Measurements from ENCODE around the gene KLF7.

- TF ChIP-seq BACH2 (CRISPR knock-in tag; IDR thresholded peaks at IDR 0.05; ENCODE audit: borderline replicate concordance), result no peak
- TF ChIP-seq, protein P1, sequence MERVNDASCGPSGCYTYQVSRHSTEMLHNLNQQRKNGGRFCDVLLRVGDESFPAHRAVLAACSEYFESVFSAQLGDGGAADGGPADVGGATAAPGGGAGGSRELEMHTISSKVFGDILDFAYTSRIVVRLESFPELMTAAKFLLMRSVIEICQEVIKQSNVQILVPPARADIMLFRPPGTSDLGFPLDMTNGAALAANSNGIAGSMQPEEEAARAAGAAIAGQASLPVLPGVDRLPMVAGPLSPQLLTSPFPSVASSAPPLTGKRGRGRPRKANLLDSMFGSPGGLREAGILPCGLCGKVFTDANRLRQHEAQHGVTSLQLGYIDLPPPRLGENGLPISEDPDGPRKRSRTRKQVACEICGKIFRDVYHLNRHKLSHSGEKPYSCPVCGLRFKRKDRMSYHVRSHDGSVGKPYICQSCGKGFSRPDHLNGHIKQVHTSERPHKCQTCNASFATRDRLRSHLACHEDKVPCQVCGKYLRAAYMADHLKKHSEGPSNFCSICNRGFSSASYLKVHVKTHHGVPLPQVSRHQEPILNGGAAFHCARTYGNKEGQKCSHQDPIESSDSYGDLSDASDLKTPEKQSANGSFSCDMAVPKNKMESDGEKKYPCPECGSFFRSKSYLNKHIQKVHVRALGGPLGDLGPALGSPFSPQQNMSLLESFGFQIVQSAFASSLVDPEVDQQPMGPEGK (CRISPR knock-in tag; IDR thresholded peaks at IDR 0.05; ENCODE audit: borderline replicate concordance), result no peak
- TF ChIP-seq CREB5 (CRISPR knock-in tag; IDR thresholded peaks at IDR 0.05; ENCODE audit: low read depth), result no peak
- no peak for TF ChIP-seq GLIS3 (CRISPR knock-in tag; IDR thresholded peaks at IDR 0.05)
- no peak for TF ChIP-seq ISL1 (CRISPR knock-in tag; IDR thresholded peaks at IDR 0.05)
- no peak for TF ChIP-seq ZFP3 (CRISPR knock-in tag; IDR thresholded peaks at IDR 0.05)
- TF ChIP-seq PPARA (CRISPR knock-in tag; IDR thresholded peaks at IDR 0.05; ENCODE audit: borderline replicate concordance), result no peak
- TF ChIP-seq ARNTL (CRISPR knock-in tag; IDR thresholded peaks at IDR 0.05; ENCODE audit: borderline replicate concordance, low read depth), result no peak
- TF ChIP-seq TSHZ2 (CRISPR knock-in tag; IDR thresholded peaks at IDR 0.05), result no peak
Observed at GRCh38 chr2:207173641-207174040, 7.9 kb upstream of the KLF7 start.
